GM12873 (cell line): ENCODE results near the gene KCTD15.

Experiments
- CTCF ChIP-seq: IDR thresholded peaks from 2 replicates; pipeline ENCODE4 v1.5.1; 2012; ENCODE audit warnings: low read depth, mild to moderate bottlenecking, moderate library complexity, low read length, control low read depth; ENCODE audit not compliant: insufficient read depth; ENCODE audit errors: missing control alignments

The KCTD15 gene

GRCh38 chr19:33752018-33752800 is 44.5 kb upstream of the KCTD15 start:
- no peak for TF ChIP-seq CTCF

- TF ChIP-seq CTCF: no peak
Observed at GRCh38 chr19:33752945-33753344, 43.7 kb upstream of the KCTD15 start.

DNA sequence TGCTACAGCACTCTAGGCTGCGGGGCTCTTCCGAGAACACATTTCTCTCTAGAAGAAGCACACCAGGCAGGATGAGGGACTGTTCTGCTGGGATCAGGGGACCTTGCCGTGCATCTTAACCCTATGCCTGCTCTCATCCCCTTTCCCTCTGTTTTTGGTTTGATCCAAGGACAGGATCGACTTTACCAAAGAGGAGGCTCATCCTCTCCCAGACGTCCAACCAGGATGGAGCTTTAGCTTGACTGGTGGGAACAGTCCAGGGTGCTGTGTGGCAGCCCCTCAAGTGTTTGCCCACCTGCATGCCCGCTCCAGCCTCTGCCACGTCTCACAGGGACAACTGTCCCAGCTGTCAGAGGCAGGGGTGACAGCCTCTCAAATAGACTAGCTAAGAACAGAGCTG is 42.3 kb upstream of the KCTD15 start:
- no peak for TF ChIP-seq CTCF

- no peak for TF ChIP-seq CTCF
Observed at GRCh38 chr19:33755099-33756035, 41.3 kb upstream of the KCTD15 start.

DNA sequence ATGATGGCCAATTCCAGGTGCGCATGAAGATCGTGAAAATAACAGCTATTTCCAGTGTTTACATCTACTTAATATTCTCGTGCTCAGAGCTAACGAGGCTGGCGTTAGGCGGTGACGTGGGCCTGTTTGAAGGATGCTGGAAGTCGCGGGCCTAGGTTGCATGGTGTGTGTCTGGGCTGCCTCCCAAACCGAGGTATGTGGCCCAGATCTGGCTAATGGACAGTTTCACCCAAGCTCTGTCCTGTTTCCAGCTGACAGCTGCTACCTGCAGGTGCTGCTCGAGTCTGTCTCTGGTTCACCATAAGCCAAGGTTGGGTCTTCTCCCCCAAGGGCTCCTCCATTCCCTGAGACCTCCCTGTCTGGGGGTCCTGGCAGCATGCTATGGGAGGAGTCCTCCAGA is 40.5 kb upstream of the KCTD15 start:
- no peak for TF ChIP-seq CTCF

DNA sequence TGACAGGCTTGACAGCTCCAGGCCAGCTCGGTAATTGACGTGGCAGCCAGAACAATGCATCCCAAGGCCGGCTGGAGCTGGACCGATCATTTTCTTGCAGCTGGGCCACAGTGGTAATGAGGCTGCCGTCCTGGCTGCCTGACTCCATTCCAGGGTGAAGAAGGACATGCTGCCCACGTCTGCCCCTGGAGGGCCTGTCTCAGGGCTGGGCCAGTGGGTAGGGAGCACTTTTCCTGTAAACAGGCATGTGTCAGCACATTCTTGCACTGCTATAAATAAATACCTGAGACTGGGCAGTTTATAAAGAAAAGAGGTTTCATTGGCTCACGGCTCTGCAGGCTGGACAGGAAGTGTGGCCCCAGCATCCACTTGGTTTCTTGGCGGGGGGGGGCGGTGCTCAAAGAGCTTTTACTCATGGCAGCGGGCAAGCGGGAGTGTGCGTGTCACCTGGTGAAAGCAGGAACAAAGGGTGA is 38.1 kb upstream of the KCTD15 start:
- TF ChIP-seq CTCF: no peak

DNA sequence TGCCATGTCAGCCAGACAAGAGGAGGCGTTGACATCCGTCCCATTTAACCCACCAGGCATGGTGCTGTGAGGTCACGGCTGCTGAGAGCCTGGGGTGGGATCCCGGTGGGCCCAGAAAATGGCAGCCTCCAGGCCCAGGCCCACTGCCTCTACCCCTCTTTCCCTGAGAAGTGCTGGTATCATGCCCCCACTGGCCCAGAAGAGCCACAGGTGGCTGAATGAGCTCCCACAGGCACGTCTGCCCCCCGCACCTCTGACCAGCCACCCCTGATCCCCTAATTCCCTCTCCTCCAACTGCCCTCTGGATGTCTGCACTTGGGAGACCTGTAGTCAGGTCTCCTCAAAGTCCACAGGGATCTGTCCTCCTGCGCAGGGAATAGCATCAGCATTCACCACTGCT is 37.3 kb upstream of the KCTD15 start:
- TF ChIP-seq CTCF: no peak
